GM10266 (cell line): ENCODE data around the gene TIMP2.

Experiments
- DNase-seq: peaks from one replicate; pipeline ENCODE4 v3.0.0; 2012; ENCODE audit errors: extremely low spot score
- TF ChIP-seq, protein P1 (sequence below): IDR thresholded peaks from 2 replicates; pipeline ENCODE4 v1.5.1; 2012; ENCODE audit warnings: mild to moderate bottlenecking, low read depth; ENCODE audit not compliant: control insufficient read depth, insufficient read depth; ENCODE audit errors: missing control alignments

Gene TIMP2

DNA sequence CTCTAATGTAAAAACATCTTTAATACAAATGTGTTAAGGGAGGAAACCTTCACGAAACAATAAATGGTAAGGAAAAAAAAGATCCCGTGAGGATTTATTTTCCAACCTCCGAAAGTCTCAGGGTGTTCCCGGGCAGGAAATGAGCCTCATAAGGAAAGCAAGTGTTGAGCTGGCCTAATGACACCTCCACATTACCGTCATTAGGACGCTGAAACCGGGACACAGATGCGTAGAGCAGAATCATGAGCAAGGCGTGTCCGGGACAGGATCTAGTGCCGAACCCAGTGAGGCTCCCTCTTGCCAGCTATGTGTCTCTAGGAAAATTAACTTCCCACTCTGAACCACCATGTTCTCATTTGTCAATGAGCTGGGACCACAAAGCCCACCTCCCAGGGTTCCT, 120.4 kb downstream of the TIMP2 start:
- no peak for DNase-seq
- TF ChIP-seq, protein P1, sequence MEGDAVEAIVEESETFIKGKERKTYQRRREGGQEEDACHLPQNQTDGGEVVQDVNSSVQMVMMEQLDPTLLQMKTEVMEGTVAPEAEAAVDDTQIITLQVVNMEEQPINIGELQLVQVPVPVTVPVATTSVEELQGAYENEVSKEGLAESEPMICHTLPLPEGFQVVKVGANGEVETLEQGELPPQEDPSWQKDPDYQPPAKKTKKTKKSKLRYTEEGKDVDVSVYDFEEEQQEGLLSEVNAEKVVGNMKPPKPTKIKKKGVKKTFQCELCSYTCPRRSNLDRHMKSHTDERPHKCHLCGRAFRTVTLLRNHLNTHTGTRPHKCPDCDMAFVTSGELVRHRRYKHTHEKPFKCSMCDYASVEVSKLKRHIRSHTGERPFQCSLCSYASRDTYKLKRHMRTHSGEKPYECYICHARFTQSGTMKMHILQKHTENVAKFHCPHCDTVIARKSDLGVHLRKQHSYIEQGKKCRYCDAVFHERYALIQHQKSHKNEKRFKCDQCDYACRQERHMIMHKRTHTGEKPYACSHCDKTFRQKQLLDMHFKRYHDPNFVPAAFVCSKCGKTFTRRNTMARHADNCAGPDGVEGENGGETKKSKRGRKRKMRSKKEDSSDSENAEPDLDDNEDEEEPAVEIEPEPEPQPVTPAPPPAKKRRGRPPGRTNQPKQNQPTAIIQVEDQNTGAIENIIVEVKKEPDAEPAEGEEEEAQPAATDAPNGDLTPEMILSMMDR: no peak

DNA sequence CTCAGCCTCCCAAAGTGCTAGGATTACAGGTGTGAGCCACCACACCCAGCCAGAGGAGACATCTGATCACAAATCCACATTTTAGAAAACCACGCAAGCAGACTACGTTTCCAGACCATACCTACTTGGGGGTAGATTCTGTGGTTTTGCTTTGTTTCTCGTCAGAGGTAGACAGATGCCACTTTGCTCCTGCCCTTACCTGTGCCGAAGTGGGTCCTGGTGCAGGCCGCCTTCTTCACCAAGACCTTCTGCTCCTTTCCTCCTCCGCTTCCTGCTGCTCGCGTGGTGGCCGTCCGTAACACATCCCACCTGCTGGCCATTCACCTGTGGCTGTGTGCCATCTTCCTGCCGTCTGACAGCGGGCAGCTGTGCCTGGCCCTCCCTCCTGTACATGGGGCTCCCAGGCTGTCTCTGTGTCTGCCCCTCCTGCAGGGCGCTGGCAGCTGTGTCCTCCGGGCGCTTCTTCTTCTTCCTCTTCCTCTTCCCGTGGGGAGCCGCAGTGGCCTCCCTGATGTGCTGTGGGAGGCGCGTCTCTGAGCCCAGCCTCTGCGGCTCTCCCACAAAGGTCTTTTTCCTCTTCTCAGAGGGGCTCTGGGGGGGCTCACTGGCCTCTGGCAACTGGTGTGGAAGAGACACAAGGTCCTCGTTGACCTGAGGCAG, 121.9 kb downstream of the TIMP2 start:
- TF ChIP-seq, protein P1: no peak
- no peak for DNase-seq
